Upper lobe of left lung (tissue), 6 donors: ENCODE results near the gene RASIP1. TPM values are rescaled to one million over a fixed set of nuclear protein-coding genes. Genes with fewer than 3 reads are reported as not detected.

ENCODE experiments used
- ATAC-seq, 2 donors: fragments of 200-7000 bp; cut with Tn5 transposase; one replicate each; pipeline ENCODE4 v1.9.1; 2022; ENCODE audit warnings: mild to moderate bottlenecking in 2 of 2, moderate library complexity in 2 of 2; ENCODE audit not compliant: low FRiP score in 2 of 2
- DNase-seq, 2 donors: peaks; one replicate each; pipeline ENCODE4 v3.0.0-alpha.2; 2019 to 2020
- H3K27ac ChIP-seq, 4 donors: fragments of 200-600 bp; sonication (generic); one replicate each; pipeline ENCODE4 v1.5.1; 2016 to 2019
- H3K27me3 ChIP-seq, 4 donors: fragments of 200-600 bp; sonication (generic); one replicate each; pipeline ENCODE4 v1.5.1; 2017 to 2019
- H3K36me3 ChIP-seq, 4 donors: fragments of 200-600 bp; sonication (generic); one replicate each; pipeline ENCODE4 v1.5.1; 2016 to 2019
- H3K4me1 ChIP-seq, 4 donors: fragments of 200-600 bp; sonication (generic); one replicate each; pipeline ENCODE4 v1.5.1; 2018 to 2019
- H3K4me3 ChIP-seq, 4 donors: fragments of 200-600 bp; sonication (generic); one replicate each; pipeline ENCODE4 v1.5.1; 2017 to 2019; ENCODE audit warnings: mild to moderate bottlenecking in 2 of 4, moderate library complexity in 1 of 4
- H3K9me3 ChIP-seq, 4 donors: fragments of 200-600 bp; sonication (generic); one replicate each; pipeline ENCODE4 v1.5.1; 2018 to 2019
- CTCF ChIP-seq, 6 experiments: fragments of 450-650 bp in 4 of 6; fragments of 200-600 bp in 2 of 6; sonication (generic) in 2 of 6; IDR thresholded peaks; one replicate each; pipeline ENCODE4 v1.5.1; 2016 to 2019; ENCODE audit warnings: antibody characterized with exemption in 6 of 6
- EP300 ChIP-seq, 4 donors: sonication (generic); formaldehyde crosslinking; IDR thresholded peaks; one replicate each; pipeline ENCODE4 v1.5.1; 2017; ENCODE audit warnings: antibody characterized with exemption in 4 of 4, control low read depth in 2 of 4
- POLR2A ChIP-seq, 4 donors: fragments of 450-650 bp; IDR thresholded peaks; one replicate each; pipeline ENCODE4 v1.5.1; 2016 to 2017; ENCODE audit warnings: antibody characterized with exemption in 4 of 4, mild to moderate bottlenecking in 2 of 4
- POLR2AphosphoS5 ChIP-seq, 2 donors: sonication (generic); formaldehyde crosslinking; IDR thresholded peaks; one replicate each; pipeline ENCODE4 v1.5.1; 2017; ENCODE audit warnings: antibody characterized with exemption in 2 of 2
- WGBS, 2 donors: methylation state at CpG; one replicate each; pipeline ENCODE4 v1.1.5; 2017 to 2018; 5-methylcytosine and 5-hydroxymethylcytosine counted together
- total RNA-seq, 6 donors: library from RNA; depleted of rRNA in 4 of 6; stranded (reverse); fragments of >200 nt in 4 of 6; gene quantifications; one replicate each; pipeline versions ENCODE4 v1.1.0 to v1.2.1, GENCODE V29; 2016 to 2021
- donor health status: DM: no; HTN: no; CAD: no; lungs with moderate emphysema.
- donor health status: DM: no; HTN: yes; CAD: no; lungs with severe emphysema.

RASIP1 gene
- total RNA-seq, 6 donors from 2014 or later: 14.7 to 74.4 (median 26.3) TPM

- no peak for TF ChIP-seq POLR2A (IDR thresholded peaks at IDR 0.05)
- ATAC-seq (no peak), DNase-seq (no peak)
- H3K4me1 ChIP-seq: peaks cover 19 to 31% (median 23%) of the 10 kb centered on the region in 4 donors
- no peak overlapping the region for H3K4me3 ChIP-seq
- no peaks in the 10 kb centered on the region for H3K27me3 ChIP-seq
- H3K36me3 ChIP-seq: no peaks in the 10 kb centered on the region
- H3K27ac ChIP-seq: no peak overlapping the region
- WGBS, 2 donors: 90 to 94% methylated on average over 4 of the region's 4 CpGs
- peaks cover 0 to 4% (median 0%) of the 10 kb centered on the region in 4 donors for H3K9me3 ChIP-seq
These were observed 29.2 kb downstream of the RASIP1 start for GRCh38 chr19:48711106-48711662.

GRCh38 chr19:48708471-48708870 lies 31.9 kb downstream of the RASIP1 start:
- ATAC-seq: no peak
- Histone ChIP-seq H3K9me3 (peaks cover 0 to 4% (median 0%) of the 10 kb centered on the region in 4 donors), H3K4me3 (no peak overlapping the region), H3K36me3 (peaks cover 0 to 3% (median 0%) of the 10 kb centered on the region in 4 donors), H3K27me3 (no peaks in the 10 kb centered on the region), H3K4me1 (peaks cover 4 to 9% (median 6%) of the 10 kb centered on the region in 4 donors), H3K27ac (no peak overlapping the region)
- DNase-seq: peak in 1 of 2 donors; percentile 42
- 72 to 76% methylated on average over 11 of the region's 11 CpGs for WGBS, 2 donors
- TF ChIP-seq POLR2A (IDR thresholded peaks at IDR 0.05): no peak
- no peak for TF ChIP-seq EP300 (IDR thresholded peaks at IDR 0.05)
- TF ChIP-seq CTCF (IDR thresholded peaks at IDR 0.05): no peak
- no peak for TF ChIP-seq POLR2AphosphoS5 (IDR thresholded peaks at IDR 0.05)

GRCh38 chr19:48705431-48705830 lies 35.0 kb downstream of the RASIP1 start:
- no peaks in the 10 kb centered on the region for H3K27me3 ChIP-seq
- no peak for ATAC-seq
- H3K36me3 ChIP-seq: peaks cover 0 to 4% (median 0%) of the 10 kb centered on the region in 4 donors
- H3K27ac ChIP-seq: no peak overlapping the region
- no peak for TF ChIP-seq POLR2A (IDR thresholded peaks at IDR 0.05)
- no peak for TF ChIP-seq EP300 (IDR thresholded peaks at IDR 0.05)
- TF ChIP-seq POLR2AphosphoS5 (IDR thresholded peaks at IDR 0.05): no peak
- no peak for TF ChIP-seq CTCF (IDR thresholded peaks at IDR 0.05)
- no peaks in the 10 kb centered on the region for H3K9me3 ChIP-seq
- no peaks in the 10 kb centered on the region for H3K4me1 ChIP-seq
- no peak overlapping the region for H3K4me3 ChIP-seq
- 76 to 91% methylated on average over 2 of the region's 2 CpGs for WGBS, 2 donors
- DNase-seq: no peak

GRCh38 chr19:48703316-48703715 lies 37.1 kb downstream of the RASIP1 start:
- DNase-seq (peak in 1 of 2 donors; percentile 63), ATAC-seq (no peak)
- WGBS, 2 donors: 95 to 97% methylated on average over 12 to 20 of the region's 23 CpGs
- Histone ChIP-seq H3K4me1 (peaks cover 0 to 2% (median under 1%) of the 10 kb centered on the region in 4 donors), H3K27me3 (no peaks in the 10 kb centered on the region), H3K27ac (no peak overlapping the region), H3K36me3 (peaks cover 0 to 4% (median 0%) of the 10 kb centered on the region in 4 donors), H3K9me3 (no peaks in the 10 kb centered on the region), H3K4me3 (no peak overlapping the region)
- TF ChIP-seq EP300 (IDR thresholded peaks at IDR 0.05) (no peak), POLR2A (IDR thresholded peaks at IDR 0.05) (no peak), POLR2AphosphoS5 (IDR thresholded peaks at IDR 0.05) (no peak), CTCF (IDR thresholded peaks at IDR 0.05) (no peak)

- WGBS, 2 donors: 95 to 96% methylated on average over 13 of the region's 13 CpGs
- TF ChIP-seq EP300 (IDR thresholded peaks at IDR 0.05) (no peak), POLR2A (IDR thresholded peaks at IDR 0.05) (no peak), CTCF (IDR thresholded peaks at IDR 0.05) (no peak)
- Histone ChIP-seq H3K4me1 (peaks cover 0 to 6% (median 2%) of the 10 kb centered on the region in 4 donors), H3K9me3 (no peaks in the 10 kb centered on the region), H3K36me3 (peaks cover 0 to 4% (median 0%) of the 10 kb centered on the region in 4 donors), H3K27me3 (no peaks in the 10 kb centered on the region), H3K27ac (no peak overlapping the region), H3K4me3 (no peak overlapping the region)
- DNase-seq (peak in 1 of 2 donors; percentile 51), ATAC-seq (no peak)
These were observed 37.7 kb downstream of the RASIP1 start for GRCh38 chr19:48702701-48703100.
